ENCODE results near the gene CALR. TPM values are rescaled to one million over a fixed set of nuclear protein-coding genes. Genes with fewer than 3 reads are reported as not detected.

CALR gene
- total and polyA plus RNA-seq, 9 of the 15 experiments (the other 6 are each of a cell fraction or from before 2014, with no cell fraction given), result 126 to 811 (median 642) TPM

DNA sequence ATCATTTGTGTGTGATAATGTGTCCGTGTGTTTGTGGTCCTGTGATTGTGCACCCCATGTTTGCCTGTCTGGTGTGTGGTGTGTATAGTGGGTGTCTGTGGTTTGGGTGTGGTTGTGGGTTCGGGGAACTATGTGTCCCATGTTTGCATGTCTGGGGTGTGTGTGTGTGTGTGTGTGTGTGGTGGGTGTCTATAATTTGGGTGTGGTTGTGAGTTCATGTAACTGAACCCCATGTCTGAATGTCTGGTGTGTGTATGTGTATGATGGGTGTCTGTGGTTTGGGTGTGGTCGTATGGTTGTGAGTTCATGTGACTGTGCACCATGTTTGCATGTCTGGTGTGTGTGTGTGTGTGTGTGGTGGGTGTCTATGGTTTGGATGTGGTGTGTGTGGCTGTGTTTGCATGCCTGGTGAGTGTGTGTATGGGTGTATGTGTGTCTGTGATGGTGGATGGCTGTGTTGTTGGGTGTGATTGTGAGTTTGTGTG is 45.8 kb downstream of the CALR start (continued):
- TF ChIP-seq NCOA4 (IDR thresholded peaks at IDR 0.05; ENCODE audit: partially characterized antibody) (peak; percentile 8), ZNF316 (IDR thresholded peaks at IDR 0.05) (0 out of 2 replicates have a peak, but pooled peaks have one; percentile 1), CEBPG (CRISPR knock-in tag; IDR thresholded peaks at IDR 0.05) (0 out of 2 replicates have a peak, but pooled peaks have one; percentile 15), CEBPG (tag; conservative IDR thresholded peaks at IDR 0.05 in 1 of 2, IDR thresholded peaks at IDR 0.05 in 1 of 2) (no peak), NKRF (IDR thresholded peaks at IDR 0.05; ENCODE audit: borderline replicate concordance) (peak; percentile 70), MTA3 (IDR thresholded peaks at IDR 0.05; ENCODE audit: borderline replicate concordance) (no peak), EHMT2 (IDR thresholded peaks at IDR 0.05) (peak; percentile 57), DPF2 (IDR thresholded peaks at IDR 0.05) (peak; percentile 24; the same call in 1 of the 2 replicates), PHF20 (IDR thresholded peaks at IDR 0.05; ENCODE audit: partially characterized antibody) (peak; percentile 67), ZBTB5 (IDR thresholded peaks at IDR 0.05) (0 out of 2 replicates have a peak, but pooled peaks have one; percentile 61), OTX1 (CRISPR knock-in tag; IDR thresholded peaks at IDR 0.05) (peak; percentile 80; the same call in 1 of the 2 replicates), TSC22D4 (tag; IDR thresholded peaks at IDR 0.05) (peak; percentile 92; the same call in 1 of the 2 replicates), TRIM25 (IDR thresholded peaks at IDR 0.05; ENCODE audit: borderline replicate concordance) (peak; percentile 61; the same call in 1 of the 2 replicates), JUN (IDR thresholded peaks at IDR 0.05; ENCODE audit: borderline replicate concordance, low read depth, low read length) (no peak), JUN (CRISPR knock-in tag; IDR thresholded peaks at IDR 0.05; ENCODE audit: borderline replicate concordance) (0 out of 2 replicates have a peak, but pooled peaks have one; percentile 43), ZNF668 (CRISPR knock-in tag; IDR thresholded peaks at IDR 0.05) (no peak), BRD9 (IDR thresholded peaks at IDR 0.05; ENCODE audit: low read depth, partially characterized antibody) (peak; percentile 0), CHCHD3 (CRISPR knock-in tag; IDR thresholded peaks at IDR 0.05) (no peak), HLTF (IDR thresholded peaks at IDR 0.05) (0 out of 2 replicates have a peak, but pooled peaks have one; percentile 58), TCF7L2 (IDR thresholded peaks at IDR 0.05; ENCODE audit: low read depth, low read length) (no peak), SMARCA5 (IDR thresholded peaks at IDR 0.05) (0 out of 2 replicates have a peak, but pooled peaks have one; percentile 11), HDGF (IDR thresholded peaks at IDR 0.05) (peak; percentile 80; the same call in 1 of the 2 replicates)
